GM19372 (cell line): ENCODE measurements around the gene TMCC2.

Experiments
- ATAC-seq: cut with Tn5 transposase; IDR thresholded peaks from one replicate; pipeline ENCODE4 v1.9.1; 2021; ENCODE audit warnings: mild to moderate bottlenecking, low read depth, moderate library complexity; ENCODE audit not compliant: unreplicated experiment

The TMCC2 gene

GRCh38 chr1:205298191-205298994, 70.6 kb downstream of the TMCC2 start:
- ATAC-seq, result no peak

- ATAC-seq, result no peak
Observed at GRCh38 chr1:205300149-205300548, 72.4 kb downstream of the TMCC2 start.

- no peak for ATAC-seq
Observed at GRCh38 chr1:205301205-205301821, 73.6 kb downstream of the TMCC2 start.

GRCh38 chr1:205301842-205302588, 74.3 kb downstream of the TMCC2 start:
- ATAC-seq, result no peak

DNA sequence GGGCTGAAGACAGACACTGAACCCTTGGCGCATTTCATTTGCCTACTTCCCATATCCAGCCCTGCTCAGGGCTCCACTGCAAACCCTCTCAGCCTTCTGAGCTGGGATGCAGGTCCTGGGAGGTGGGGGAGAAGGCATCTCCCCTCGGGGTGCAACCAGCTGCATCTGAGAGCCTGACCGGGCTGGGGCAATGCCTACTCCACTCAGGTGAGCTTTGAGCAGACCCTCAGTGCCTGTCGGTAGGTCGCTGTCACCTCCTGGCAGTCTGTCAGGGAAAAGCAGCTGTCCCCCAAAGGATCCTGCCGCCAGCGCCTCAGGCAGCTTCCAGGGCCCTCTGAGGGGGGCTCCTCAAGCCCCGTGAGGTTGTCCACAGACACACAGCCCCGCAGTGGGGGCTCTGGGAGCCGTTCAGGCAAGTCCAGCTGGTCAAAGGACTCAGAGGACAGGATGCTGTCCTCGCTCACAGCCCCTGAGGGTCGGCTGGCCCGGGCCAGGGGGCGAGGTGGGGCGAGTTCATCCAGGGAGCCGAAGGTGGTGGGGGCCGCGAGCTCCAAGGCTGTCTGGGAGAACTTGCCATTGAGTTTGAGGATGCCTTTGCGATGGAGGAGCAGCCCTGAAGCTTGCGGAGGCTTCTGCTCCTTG, 75.6 kb downstream of the TMCC2 start:
- ATAC-seq, result no peak

DNA sequence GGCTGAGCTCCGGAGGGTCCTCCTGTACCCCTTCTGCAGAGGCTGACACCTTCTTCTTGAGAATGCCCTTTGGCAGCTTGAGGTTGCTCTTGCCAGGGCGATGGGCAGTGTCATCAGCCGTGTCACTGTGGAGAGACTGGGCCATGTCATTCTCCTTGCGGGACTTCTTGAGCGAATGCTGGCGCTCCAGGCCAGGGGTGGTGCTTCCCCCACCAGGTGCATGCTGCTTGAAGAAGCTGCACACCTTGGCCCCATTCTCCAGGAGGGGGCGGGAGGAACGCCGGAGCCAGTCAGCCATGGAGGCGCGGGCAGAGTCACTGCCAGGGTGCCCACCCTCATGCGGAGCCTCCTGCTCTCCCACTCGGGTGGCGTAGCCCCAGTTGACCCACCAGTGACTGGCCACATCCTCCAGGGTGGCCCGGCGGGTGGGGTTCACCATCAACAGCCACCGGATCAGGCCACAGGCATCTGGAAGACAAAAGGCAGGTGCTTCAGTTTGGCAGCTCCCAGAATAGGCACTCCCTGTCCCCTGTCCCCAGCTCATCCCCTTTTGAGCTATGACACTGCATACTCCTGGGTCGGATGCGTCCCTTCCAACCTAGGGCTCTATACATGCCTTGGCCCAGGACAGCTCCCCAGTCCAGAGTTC, 76.4 kb downstream of the TMCC2 start:
- ATAC-seq, result no peak

DNA sequence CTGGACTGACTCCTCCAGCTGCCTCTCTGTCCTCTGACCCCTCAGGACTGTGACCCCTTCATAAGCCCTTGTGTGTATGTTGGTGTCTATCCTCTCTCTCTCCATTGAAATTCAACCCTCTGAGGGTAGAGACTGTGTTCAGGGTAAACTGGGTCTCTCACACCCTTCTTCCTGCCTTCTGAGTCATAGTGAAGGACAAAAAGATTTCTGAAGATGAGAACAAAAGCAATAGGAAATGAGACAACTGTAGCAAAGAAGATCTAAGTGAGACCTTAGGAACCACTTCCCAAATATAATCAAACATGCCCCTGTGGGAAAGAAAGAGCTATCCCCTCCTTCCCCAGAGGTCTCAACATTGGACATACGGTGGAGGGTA, 76.9 kb downstream of the TMCC2 start:
- no peak for ATAC-seq

DNA sequence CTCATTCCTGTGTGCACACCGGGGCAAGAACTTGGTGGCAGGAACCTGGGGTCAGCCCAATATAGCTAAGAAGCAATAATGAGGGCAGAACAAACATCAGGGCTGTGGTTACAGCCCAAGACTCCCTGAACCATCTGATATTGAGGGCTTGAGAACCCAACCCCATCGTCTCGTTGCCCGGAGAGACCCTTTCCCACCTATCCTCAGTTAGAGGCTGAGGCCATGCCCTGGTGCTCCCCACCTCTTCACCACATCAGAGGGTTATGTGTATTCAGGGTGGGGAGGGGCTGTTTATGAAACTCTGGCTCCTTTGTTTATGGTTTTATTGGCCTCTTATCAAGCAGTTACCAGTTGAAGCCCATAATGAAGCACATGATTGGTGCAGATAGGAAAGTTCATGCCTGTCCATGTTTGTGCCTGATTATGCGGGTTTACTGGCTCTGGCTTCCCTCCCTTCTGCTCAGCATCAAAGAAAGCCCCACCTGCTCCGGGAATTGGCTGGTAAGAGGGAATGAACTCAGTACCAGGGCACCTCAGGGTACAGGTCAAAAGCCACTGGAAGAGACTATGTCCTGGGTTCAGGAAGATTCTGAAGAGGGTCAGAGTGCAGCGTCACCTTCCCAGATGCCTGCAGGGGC, 79.3 kb downstream of the TMCC2 start:
- no peak for ATAC-seq

DNA sequence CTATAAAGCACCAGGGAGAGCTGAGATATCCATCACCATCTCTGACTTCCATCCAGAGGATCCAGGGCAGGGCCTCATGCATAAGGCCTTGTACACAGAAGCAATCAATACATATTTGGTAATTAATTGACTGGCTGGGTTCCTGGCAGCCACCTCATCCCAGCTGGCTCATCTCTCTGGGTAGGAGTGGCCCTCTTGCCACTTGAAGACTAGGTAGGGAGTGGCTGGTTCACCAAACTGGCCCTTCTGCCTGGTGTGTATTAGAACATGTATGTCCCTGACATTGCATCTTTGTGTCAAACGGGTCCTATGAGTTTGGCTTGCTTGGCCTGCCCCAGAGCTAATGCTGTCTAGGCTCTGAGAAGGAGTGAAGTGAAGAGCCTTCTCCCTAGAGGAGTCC, 82.0 kb downstream of the TMCC2 start:
- no peak for ATAC-seq

- no peak for ATAC-seq
Observed at GRCh38 chr1:205310976-205311704, 83.4 kb downstream of the TMCC2 start.

GRCh38 chr1:205312866-205313562, 85.3 kb downstream of the TMCC2 start:
- no peak for ATAC-seq

DNA sequence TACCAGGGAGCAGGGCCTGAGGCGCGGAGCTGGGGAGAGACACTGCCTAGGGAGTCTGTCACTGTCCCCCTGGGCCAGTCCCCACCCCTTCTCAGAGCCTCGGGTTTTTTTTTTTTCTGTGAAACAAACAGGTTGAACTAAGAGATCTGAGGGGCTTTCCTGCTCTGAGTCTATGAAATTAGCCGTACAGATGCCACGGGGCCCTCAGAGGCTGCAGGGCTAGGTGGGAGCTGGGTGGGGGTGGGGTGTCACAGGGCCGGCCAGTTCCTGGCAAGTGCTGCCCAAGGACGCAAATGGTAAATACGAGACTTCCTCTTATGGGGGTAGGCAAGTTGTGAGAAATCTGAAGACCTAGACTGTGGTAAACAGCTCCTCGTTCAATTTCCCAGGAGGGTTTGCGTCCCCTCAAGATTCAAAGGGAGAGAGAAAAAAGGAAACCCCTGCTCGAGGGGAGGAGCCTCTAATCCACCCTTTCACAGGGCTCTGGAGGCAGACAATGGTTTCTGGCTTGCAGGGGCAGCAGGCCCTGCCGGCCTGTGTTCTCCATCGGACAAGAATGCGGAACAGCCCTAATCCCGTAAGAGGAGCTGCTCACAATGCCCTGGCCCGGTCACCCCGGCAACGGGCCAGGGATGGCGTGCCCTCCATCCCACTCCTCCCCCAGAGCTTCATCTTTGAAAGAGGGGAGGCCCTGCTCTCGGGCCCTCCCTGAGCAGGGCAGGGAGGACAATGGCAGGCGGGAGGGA, 86.0 kb downstream of the TMCC2 start:
- ATAC-seq, result no peak

DNA sequence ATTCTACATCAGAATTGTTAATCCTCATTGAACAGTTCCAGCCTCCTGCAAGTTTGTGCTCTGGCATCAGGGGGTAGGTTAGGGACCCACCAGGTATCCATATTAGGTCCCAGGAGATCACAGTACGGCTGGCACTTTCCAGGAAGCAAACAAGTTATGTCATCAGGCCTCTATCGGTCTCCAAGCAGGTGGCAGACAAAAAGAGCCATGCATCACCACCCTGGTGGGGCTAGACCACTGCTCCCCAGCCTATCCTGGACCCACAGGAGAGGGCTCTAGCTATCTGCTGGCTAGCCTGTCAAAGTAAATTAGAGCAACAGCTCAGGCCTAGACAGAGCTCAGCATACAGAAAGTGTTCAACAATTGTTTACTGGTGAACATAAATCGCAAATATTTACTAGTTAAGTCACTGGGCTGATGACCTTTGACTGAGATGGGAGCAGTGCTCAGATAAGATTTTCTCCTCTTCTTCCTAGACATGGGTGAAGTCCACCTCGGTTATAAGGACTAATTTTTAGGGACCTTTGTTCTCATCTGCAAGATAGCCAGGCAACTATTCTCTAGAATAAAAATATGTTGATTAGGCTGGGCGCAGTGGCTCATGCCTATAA, 87.4 kb downstream of the TMCC2 start:
- no peak for ATAC-seq

DNA sequence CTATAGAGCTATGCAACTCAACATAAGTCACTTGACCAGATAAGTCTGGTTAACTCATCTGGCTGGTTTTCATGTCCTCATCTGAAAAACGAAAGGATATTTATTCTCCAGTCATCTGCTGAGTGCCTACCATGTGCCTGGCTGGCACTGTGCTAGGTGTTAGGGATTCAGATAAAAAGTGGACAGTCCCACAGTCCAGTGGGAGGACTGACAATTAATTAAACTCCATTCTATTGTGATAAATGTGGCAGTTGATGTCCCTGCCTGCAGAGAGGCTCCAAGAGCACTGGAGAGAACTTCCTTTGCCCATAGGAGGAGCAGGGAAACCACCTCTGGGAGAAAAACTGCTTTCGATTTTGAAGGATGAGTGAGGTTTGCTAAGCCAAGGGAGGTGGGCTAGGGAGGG, 88.4 kb downstream of the TMCC2 start:
- ATAC-seq, result no peak

- ATAC-seq, result no peak
Observed at GRCh38 chr1:205317311-205317917, 89.7 kb downstream of the TMCC2 start.

DNA sequence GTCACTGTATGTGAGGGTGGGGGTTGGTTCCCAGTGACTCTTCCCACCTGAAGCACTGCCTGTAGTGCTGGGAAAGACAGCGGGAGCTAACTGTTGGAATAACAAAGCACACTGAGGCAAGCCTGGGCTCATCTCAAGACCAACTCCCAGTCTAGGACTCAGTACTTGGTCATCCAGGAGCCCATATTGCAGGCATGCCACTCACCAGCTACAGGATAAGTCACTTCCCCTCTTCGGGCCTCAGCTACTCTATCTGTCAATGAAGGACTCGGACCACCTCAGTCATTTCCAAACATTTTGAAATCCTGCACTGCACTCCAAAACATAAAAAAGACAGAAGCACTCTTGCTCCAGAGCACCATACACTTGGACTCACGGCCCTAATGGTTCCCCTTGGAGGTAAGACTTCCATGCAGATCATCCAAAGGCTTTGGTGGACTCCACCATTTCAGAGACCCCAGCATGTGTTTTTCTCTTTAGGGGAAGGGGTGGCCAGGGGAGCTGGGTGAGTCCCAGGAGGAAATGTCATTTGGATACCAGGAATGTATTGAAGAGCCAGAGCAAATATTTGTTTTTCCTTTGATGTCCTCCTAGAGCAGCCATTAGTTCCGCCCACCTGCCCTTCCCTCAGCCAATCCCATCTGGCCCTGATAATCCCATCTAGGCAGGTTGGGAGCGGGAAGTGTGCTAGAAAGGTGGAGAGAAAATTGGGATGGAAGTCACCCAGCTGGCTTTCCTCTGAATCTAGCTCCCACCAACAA, 90.7 kb downstream of the TMCC2 start:
- no peak for ATAC-seq
